Activated CD8-positive, alpha-beta memory T cell treated with anti-CD3 and anti-CD28 coated beads for 24 hours (primary cell): ENCODE data around the gene MYOC.
A peak's percentile ranks its signal among the peaks of the same experiment; 100 is the strongest.
"Not testable (repeated sequence)": the region's sequence is repeated elsewhere in the genome, so short reads cannot be mapped to it uniquely, and the experiment has no call there.

Experiments
- DNase-seq: peaks from one replicate; pipeline ENCODE4 v3.0.0-alpha.2; 2020

Gene MYOC

GRCh38 chr1:171646249-171646560 is 6.3 kb downstream of the MYOC start:
- no peak for DNase-seq

GRCh38 chr1:171645553-171646248 is 6.8 kb downstream of the MYOC start:
- no peak for DNase-seq

DNA sequence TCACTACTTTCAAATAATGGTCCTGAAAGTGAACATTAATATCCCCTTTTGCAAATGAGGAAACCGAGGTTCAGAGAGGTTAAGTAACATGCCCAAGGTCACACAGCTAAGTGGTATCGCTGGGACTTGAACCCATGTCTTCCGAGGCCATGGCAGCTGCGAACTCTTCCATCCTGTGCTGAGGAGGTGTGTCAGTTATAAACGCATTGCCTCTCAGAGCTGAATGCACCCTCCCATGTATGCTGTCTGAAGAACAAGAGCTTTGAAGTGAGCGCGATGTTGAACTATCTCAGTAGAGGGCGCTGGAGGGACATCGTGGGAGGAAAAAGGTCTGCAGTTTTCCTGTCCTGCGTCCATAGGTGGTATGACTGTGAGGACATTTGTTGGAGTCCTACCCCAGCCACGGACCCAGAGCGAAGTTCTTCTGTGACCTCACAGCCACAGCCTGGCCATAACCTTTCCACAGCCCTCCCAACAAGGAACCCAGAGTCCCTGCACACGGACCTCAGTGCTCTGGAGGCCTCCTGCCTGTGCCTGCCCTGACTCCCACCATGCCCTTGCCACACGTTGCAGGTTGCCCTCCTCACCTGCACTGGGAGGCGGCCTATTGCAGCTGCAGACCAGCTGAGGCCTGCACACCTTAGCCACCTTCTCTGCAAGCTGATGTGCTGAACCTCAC is 7.5 kb downstream of the MYOC start:
- peak; percentile 79 for DNase-seq

- DNase-seq, result no peak
These were observed 9.3 kb downstream of the MYOC start for GRCh38 chr1:171643156-171643555.

GRCh38 chr1:171642197-171642596 is 10.3 kb downstream of the MYOC start:
- no peak for DNase-seq

GRCh38 chr1:171641076-171641864 is 11.2 kb downstream of the MYOC start:
- no peak for DNase-seq

GRCh38 chr1:171640225-171640624 is 12.3 kb downstream of the MYOC start:
- no peak for DNase-seq

DNA sequence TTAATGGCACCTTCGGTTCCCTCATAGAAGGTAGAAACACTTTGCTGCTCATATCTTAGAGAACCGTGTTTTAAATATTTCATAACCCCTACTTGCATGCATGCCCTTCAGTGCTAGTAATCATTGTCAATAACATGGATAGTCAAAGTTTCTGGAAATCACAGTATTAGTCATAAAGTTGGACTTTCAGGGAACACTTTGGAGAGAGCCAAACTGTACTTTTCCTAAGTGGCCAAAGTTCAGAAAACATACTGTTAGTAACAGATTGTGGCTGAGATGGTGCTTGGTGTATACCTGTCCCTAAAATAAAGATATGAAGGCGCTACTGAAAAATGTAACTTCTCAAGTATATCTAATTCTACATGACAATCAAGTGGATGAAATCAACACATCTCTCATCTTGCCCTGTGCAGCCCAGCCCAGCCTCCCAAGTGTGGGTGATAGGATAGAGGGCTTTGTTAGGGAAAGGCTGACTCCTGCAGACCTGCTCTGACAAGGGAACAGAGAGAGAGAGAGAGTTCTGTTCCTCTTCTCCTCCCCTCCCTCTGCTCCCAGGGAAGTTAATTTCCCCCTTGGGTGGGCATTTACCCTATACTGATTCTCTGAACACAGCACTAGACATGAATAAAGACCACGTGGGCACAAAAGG is 14.4 kb downstream of the MYOC start:
- no peak for DNase-seq

DNA sequence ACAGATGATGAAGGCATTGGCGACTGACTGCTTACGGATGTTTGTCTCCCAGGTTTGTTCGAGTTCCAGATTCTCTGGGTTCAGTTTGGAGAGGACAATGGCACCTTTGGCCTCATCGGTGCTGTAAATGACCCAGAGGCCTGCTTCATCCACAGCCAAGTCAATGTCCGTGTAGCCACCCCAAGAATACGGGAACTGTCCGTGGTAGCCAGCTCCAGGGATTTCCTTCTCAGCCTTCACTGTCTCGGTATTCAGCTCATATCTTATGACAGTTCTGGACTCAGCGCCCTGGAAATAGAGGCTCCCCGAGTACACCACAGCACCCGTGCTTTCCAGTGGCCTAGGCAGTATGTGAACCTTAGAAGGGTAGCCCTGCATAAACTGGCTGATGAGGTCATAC is 16.3 kb downstream of the MYOC start:
- DNase-seq, result no peak

DNA sequence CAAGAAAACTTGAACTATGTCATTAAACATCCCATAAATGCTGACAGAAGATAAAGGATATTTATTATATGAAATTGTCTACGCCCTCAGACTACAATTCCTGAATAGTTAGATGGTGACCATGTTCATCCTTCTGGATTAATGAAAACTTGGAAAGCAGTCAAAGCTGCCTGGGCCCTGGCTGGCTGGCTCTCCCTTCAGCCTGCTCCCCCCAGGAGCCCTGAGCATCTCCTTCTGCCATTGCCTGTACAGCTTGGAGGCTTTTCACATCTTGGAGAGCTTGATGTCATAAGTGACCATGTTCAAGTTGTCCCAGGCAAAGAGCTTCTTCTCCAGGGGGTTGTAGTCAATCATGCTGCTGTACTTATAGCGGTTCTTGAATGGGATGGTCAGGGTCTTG is 16.8 kb downstream of the MYOC start:
- DNase-seq, result no peak

- no peak for DNase-seq
These were observed 24.3 kb downstream of the MYOC start for GRCh38 chr1:171628225-171628624.

GRCh38 chr1:171627020-171627419 is 25.5 kb downstream of the MYOC start:
- no peak for DNase-seq

DNA sequence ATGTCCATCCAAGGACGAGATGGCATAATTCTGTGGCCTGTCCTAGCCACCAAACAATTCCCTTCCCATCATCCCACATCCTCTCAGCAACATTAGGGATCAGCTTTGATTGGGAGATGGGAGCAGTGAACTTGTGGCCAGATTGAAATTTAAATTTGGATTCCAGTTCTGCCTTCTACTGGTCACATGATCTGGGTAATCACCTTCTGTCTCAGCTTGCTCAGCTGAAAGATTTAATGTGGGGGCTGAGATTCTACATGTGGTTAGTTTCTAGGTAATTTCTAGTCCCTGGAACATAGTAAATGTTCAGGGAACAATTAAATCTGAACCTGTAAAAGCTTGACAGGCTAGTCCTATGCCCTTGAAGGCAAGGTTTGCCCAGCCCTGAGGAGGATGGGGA is 27.3 kb downstream of the MYOC start:
- DNase-seq, result no peak

DNA sequence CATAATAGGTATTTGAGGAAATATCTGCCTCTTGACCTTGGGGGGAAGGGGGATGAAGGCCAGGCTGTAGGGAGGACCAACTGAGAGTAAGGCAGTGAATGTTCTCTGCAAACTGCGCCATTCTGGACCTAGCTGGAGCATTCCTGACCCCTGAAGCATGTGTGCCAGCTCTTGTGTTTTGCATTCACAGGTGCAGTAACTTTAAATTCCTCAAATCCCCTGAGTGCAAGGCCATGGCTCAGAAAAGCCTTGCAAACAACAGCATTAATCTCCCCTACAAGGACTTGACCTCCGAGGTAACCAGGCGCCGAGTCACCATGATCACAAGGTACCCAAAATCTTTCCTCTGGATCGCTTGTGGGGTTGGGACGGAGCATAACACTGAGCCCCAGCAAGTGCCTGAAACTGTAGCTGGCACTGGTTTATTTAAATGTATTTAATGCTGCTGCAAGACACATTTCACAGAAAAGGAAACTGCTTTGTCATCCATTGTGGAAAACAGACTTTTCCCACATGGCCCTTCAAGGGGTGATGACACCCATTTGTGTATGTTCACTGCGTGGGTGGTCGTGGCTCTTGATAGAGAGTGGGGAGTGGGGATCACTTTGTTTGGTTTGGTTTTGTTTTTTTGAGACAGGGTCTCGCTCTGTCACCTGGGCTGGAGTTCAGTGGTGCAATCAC is 28.7 kb downstream of the MYOC start:
- no peak for DNase-seq

GRCh38 chr1:171622152-171622462 is 30.4 kb downstream of the MYOC start, which contains the start of gene MYOCOS:
TSS of gene MYOCOS (plus strand) at chr1:171622243. CDS start at chr1:171623884, 1,641 bp downstream.
- no peak for DNase-seq

- DNase-seq, result no peak
These were observed 35.9 kb downstream of the MYOC start for GRCh38 chr1:171616586-171616985.

DNA sequence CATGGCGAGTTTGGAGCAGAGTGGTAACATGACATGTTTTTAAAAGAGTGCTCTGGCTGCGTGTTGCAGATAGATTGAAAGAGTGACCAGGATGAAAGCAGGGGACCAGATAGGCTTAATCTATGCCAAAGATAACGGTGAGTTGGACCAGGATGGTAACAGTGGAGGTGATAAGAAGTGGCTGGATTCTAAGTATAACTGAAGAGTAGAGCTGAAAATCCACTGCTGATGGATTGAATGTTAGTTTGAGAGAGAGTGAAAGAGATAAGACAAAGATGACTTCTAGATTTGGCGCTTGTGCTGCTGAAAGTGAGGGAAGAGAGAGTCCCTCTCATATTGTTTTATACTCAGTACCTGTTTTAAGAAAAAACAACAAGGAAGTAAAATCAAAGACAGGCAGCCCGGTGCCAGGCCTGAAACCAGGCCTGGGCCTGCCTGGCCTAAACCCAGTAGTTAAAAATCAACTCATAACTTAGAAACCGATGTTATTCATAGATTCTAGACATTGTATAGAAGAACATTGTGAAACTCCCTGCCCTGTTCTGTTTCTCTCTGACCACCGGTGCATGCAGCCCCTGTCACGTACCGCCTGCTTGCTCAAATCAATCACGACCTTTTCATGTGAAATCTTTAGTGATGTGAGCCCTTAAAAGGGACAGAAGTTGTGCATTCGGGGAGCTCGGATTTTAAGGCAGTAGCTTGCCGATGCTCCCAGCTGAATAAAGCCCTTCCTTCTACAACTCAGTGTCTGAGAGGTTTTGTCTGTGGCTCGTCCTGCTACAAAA is 37.2 kb downstream of the MYOC start:
- DNase-seq, result not testable (repeated sequence)

DNA sequence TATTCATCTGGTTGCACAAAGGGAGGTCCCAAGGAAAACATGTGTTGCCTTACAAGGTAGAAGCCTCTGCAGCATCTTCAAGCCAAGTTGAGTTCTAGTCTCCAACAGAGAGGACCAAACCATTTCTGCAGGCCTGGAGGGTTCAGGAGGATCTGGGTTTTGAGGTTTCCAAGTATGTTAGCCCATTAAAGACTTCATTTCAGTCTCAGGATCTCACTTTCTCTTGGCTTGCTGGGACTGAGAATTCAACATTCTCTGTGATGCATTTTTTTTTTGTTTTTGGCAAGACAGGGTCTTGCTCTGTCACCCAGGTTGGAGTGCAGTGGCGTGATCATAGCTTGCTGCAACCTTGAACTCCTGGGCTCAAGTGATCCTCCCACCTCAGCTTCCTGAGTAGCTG is 39.2 kb downstream of the MYOC start:
- DNase-seq, result no peak

- no peak for DNase-seq
These were observed 41.2 kb downstream of the MYOC start for GRCh38 chr1:171611306-171611705.

- no peak for DNase-seq
These were observed 42.1 kb downstream of the MYOC start for GRCh38 chr1:171610385-171610784.

DNA sequence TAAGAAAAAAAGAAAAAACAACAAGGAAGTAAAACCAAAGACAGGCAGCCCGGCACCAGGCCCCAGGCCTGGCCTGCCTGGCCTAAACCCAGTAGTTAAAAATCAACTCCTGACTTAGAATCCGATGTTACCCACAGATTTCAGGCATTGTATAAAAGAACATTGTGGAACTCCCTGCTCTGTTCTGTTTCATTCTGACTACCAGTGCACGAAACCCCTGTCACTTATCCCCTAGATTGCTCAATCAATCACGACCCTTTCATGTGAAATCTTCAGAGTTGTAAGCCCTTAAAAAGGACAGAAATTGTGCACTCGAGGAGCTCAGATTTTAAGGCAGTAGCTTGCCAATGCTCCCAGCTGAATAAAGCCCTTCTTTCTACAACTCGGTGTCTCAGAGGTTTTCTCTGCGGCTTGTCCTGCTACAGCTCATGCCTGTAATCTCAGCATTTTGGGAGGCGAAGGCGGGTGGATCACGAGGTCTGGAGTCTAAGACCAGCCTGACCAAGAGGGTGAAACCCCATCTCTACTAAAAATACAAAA is 46.0 kb downstream of the MYOC start:
- no peak for DNase-seq

- not testable (repeated sequence) for DNase-seq
These were observed 49.4 kb downstream of the MYOC start for GRCh38 chr1:171603042-171603441.
